Activated T-cell treated with anti-CD3 and anti-CD28 coated beads for 4 hours (primary cell): ENCODE data around the gene PDE6G.

Source experiments
- DNase-seq: peaks from one replicate; pipeline ENCODE4 v3.0.0-alpha.2; 2020

Gene PDE6G

DNA sequence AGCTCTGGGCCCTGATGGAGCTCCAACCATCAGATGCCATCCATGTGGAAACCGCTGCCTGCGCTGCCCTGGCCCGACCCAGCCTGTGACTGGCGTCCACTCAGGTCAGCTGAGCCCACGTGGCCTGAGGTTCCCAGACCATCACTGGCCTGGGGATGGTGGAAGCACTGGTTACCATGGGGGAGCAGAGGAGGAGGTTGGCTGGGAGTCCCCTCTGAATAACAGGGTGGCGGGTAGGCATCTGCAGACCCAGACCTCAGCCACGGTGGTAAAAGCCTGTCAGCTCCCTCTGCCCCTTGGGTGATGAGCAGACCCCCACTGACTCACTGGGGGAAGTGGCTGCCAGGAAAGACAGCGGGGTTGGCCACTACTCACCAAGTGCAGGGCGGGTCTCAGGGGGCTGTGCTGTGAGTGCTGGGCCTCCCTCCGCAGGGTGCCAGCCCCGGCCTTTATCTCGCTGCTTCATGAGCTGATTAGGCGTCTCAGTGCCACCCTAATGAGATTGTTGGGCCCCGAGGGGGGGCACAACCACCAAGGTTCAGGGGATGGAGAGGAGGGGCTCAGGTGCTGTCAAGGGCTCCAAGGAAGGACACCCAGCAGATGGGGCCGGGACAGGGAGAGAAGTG, at the start of gene PDE6G:
Gene PDE6G (minus strand): TSS at position 425 of the 626 bp plus-strand sequence. CDS start 3,237 bp downstream, outside the sequence.
- no peak for DNase-seq

DNA sequence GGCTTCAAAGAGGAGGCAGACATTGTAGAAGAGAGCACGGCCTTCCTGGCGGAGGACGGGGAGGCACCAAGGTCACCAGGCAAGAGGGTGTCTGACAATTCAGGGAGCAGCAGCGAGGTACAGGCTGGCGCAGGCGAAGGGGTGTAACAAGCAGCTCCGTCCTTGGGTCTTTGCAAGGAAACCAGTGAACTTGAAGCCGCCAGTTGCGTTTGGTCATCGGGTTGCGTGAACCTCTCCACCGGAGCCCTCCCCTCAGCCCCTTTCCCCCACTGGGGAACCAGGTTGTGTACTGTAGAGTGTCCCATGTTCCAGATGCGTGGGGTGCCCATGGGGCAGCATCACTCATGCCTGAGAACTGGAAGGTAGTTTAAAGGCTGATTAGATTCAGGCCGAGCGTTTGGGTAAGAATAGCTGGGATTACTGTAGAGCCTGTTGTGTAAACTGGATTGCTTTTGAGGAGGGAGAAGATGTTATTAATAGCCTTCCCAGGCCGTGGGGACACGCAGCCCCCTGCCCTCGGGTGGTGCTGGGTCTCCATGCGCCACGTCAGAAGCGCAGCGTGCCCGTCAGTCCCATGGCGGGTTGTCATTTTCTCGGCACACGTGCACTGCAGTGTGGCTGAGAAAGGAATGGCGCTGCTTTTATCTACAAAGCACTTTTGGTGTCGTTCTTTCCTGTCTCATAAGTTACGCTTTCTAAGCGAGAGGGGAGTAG, 49.3 kb upstream of the PDE6G start:
- no peak for DNase-seq

DNA sequence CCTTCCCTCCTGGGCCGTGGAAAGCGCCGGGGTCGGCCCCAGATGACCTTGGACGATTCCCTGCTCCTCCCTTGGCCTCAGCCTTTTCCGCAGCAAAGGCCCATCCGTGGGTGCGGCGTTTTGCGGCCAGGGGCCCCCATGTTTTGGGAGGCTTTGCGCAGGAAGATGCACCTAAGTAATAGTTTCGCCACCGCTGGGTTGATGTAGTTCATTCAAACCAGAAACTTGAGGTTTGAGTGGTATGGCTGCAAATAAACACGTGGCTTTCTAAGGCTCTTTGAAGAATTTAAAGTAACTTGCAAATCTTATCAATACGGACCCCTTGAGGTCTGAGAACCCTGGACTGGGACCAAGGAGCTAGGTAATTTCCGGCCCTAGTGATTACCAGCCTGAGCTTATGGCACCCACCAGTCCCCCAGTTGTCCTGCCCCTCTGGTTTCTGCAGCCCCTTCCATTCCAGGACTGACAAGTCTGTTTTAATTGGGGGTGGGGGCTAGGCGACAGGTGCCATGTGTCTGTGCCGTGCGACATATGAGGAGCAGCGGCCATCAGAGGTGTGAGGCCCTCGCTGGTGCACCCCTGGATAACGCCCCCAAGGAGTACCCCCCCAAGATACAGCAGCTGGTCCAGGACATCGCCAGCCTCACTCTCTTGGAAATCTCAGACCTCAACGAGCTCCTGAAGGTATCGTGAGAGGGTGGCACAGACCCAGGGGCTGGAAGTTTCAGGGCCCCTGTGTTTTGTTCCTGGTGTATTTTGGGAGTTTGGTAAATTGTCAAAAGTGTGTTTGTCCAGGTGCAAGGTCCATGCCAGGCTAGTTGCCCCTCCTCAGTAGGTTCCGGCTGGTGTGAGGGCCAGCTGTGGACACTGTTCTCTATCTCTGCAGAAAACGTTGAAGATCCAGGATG, 47.7 kb upstream of the PDE6G start:
- DNase-seq = no peak

DNA sequence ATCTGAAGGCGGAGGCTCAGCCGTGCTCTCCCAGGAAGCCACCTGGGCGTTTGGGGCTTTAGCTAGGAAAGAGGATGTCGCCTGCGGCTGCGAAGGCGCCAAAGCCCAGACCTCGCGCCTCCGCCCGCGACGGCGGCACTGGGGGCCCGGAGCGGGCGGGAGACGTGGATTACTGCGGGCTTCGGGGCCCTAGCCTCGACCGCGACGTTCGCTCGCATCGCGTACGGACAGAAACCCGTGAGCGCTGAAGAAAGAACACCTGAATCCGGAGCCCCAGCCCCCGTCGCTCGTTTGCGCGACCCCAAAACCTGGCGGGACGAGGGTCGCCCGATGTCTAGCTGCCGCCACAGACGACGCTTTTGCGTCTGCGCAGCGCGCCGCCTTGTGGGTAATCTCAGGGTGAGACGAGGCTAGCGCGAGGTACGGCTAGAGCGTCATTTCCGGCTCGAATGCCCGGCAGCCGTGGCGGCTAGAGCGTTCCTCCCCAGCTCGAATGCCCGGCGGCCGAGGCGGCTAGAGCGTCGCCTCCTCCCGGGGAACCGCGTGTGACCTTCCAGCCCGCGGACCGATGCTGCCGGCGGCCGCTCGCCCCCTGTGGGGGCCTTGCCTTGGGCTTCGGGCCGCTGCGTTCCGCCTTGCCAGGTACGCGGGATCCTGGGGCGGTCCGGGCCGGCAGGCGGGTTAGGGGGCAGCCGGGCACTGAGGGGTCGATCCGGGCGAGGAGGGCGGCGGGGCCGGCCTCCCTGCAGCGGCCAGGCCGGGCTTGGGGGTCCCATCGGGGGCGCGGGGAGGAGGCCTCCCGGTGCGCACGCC, 46.8 kb upstream of the PDE6G start, which contains the start of gene MRPL12:
Gene MRPL12 (plus strand): TSS at position 434 of the 813 bp plus-strand sequence. CDS start 135 bp downstream, at position 569.
- peak; percentile 81 for DNase-seq

DNA sequence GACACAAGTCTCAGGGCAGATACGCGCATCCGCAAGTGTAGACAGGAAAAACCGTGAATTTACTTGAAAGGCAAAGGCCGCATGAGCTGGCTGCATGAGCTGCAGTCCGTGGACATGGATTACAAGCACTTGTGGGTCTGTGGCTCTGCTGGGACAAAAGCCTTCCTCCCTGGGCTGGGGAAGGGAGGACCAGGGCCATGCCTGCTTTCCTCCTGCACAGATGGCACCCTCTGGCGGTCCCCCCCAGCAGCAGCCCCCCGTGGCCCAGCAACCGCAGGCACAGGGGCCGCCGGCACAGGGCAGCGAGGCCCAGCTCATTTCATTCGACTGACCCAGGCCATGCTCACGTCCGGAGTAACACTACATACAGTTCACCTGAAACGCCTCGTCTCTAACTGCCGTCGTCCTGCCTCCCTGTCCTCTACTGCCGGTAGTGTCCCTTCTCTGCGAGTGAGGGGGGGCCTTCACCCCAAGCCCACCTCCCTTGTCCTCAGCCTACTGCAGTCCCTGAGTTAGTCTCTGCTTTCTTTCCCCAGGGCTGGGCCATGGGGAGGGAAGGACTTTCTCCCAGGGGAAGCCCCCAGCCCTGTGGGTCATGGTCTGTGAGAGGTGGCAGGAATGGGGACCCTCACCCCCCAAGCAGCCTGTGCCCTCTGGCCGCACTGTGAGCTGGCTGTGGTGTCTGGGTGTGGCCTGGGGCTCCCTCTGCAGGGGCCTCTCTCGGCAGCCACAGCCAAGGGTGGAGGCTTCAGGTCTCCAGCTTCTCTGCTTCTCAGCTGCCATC, 45.1 kb upstream of the PDE6G start:
- DNase-seq = no peak

DNA sequence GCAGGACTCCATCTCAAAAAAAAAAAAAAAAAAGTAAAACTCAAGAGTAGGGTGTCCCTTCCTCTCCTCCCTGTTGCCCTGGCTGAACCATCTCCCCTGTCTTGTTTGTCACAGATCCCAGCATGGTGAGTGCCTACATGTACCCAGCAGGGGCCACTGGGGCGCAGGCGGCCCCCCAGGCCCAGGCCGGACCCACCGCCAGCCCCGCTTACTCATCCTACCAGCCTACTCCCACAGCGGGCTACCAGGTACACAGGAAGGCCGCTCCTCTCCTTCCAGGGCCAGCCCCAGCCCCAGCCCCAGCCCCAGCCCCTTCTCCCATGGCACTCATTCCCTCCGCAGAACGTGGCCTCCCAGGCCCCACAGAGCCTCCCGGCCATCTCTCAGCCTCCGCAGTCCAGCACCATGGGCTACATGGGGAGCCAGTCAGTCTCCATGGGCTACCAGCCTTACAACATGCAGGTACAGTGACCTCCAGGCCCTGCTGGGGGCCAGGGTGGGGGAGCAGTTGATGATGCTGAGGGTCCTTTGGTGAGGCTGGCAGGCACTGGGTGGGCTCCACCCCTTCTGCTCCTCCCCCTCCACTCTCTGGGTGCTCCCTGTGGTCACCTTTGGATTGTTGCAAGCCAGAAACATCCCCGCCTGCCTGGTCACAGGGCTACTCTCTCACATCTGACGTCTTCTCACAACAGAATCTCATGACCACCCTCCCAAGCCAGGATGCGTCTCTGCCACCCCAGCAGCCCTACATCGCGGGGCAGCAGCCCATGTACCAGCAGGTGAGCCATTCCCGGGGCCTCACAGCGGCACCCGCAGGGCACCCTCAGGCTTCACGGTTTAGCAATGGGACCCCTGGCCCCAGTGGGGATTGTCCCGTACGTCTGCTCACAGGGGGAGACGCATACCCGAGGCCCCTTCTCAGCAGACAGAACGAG, 44.3 kb upstream of the PDE6G start:
- DNase-seq = no peak

DNA sequence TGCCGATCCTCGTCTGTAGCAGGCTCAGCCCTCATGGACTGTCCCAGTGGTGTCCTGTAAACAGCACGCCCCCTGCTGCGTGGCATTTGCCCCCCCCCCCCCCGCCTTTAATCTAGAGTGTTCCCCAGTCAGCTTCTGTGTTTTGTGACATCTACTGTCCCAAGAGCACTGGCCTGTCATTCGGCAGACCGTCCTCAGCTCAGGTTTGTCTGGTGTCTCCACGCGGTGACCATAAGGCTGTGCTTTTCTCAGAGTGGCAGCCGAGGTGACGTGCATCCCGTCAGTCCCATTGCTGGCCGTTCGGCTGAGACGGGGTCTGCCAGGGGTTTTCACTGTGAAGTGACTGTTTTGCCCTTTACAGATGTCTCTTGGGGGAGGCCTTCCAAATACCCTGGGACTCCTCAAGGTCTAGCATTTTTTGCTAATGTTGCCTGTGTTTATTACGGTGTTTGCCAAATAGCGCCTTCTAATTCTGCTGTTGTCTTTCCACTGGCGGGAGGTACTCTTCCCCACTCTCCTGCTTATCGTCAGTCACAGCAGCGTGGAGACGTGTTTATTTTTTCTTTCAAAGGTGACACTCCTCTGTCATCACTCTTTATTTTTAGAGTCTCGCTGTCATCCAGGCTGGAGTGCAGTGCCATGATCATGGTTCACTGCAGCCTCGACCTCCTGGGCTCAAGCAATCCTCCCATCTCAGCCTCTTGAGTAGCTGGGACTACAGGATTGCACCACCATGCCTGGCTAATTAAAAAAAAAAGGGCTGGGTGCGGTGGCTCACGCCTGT, 41.1 kb upstream of the PDE6G start:
- DNase-seq = no peak

DNA sequence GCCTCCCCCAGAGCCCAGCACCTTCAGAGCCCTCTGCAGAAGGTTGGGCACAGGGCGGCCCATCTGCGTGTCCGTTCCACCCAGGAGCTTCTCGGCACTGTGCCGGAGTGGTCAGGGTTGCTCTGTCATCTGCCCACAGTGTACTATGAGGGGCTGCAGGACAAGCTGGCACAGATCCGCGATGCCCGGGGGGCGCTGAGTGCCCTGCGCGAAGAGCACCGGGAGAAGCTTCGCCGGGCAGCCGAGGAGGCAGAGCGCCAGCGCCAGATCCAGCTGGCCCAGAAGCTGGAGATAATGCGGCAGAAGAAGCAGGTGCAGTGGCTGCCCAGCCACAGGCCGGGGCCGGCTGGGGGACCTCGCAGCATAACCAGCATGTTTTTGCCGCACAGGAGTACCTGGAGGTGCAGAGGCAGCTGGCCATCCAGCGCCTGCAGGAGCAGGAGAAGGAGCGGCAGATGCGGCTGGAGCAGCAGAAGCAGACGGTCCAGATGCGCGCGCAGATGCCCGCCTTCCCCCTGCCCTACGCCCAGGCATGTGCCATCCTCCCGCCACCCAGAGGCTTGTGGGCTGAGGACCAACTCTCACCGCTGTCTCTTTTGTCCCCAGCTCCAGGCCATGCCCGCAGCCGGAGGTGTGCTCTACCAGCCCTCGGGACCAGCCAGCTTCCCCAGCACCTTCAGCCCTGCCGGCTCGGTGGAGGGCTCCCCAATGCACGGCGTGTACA, 40.0 kb upstream of the PDE6G start:
- no peak for DNase-seq

DNA sequence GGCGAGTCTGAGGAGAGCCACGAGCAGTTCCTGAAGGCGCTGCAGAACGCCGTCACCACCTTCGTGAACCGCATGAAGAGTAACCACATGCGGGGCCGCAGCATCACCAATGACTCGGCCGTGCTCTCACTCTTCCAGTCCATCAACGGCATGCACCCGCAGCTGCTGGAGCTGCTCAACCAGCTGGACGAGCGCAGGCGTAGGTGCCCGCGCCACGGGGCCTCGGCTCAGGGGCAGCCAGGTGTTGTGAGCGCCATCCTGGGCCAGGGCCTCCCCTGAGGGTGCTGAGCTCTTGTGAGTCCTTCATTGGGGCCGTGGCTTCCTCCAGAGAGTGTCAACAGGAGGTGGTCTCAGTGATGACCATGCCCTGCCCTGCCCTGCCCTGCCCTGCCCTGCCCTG, 39.5 kb upstream of the PDE6G start:
- DNase-seq = no peak

DNA sequence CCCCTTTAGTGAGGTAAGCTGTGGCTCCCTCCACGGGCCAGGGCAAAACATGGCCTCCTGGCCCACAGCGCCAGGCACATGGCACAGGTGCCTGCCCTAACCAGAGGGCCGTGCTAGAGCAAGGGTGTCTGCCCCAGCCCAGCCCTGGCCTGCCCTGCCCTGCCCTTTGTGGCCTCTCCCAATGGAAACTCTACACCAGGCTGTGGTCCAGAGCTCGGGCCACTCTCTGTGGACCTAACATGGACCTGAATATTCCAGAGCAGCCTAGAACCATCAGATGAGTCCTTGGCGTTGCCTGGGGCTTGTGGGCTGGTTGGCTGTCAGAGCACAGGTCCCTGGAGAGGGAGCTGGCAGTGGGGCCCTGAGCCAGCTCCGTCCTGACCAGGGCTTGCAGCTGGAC, 38.9 kb upstream of the PDE6G start:
- DNase-seq = no peak

DNA sequence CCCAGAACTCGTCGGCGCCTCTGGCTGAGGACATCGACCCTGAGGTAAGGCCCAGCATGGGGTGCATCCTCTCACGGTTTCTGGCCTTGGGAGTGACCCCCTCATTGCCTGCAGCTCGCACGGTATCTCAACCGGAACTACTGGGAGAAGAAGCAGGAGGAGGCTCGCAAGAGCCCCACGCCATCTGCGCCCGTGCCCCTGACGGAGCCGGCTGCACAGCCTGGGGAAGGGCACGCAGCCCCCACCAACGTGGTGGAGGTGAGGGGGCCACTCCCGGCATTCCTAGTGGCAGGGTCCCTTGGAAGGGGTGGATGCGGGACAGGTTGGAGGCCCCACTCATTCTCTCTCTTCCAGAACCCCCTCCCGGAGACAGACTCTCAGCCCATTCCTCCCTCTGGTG, 38.5 kb upstream of the PDE6G start:
- DNase-seq = no peak

DNA sequence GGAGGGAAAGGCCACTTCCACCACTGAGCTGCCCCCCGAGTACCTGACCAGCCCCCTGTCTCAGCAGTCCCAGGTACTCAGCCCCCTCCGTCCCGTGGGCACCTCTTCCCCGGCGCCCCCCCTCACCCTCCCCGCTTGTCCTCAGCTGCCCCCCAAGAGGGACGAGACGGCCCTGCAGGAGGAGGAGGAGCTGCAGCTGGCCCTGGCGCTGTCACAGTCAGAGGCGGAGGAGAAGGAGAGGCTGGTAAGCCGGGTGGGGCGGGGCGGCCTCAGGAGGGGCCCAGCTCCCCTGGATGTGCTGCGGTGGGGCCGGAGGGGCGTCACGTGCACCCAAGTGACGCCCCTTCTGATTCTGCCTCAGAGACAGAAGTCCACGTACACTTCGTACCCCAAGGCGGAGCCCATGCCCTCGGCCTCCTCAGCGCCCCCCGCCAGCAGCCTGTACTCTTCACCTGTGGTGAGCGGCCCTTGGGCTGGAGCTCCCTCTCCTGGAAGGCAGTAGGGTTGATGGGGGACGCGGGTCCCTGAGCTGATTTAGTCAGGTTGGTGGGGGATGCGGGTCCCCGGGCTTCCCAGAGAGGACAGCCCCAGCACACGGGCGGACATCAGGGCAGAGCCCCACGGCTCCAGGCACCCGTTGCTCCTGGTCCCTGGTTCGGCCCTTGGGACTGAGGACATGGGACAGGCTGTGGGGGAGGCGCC, 37.3 kb upstream of the PDE6G start:
- DNase-seq = no peak

DNA sequence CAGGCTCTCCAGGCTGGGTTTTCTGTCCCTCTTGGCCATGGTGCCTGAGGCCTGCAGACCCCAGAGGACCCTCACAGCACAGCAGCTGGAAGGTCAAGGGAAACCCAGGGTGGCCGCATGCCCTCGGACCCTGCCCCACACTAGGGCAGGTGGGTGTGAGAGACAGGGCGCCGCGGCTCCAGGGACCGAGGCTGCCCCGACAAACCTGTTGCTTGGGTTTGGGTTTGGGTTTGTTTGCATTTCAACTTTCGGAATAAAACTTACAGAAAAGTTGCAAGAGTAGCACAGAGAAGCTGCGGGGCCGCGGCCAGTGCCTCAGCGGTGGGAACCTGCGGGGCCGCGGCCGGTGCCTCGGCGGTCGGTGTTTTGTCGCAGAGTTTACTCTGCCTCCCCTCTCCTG, 35.3 kb upstream of the PDE6G start:
- DNase-seq = no peak

DNA sequence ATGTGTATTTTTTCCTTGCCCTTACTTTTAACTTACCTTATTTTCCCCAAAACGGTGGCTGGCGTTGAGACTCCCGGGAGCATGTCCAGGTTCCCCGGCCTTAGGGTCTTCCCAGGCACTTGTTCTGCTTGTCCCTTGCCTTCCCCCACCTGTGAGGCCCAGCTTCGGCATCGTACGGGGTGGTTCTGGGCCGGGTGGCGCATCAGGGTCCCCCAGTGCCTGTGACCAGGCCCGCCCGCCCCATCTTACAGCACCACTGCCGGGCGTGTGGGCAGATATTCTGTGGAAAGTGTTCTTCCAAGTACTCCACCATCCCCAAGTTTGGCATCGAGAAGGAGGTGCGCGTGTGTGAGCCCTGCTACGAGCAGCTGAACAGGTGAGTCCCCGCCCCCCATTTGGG, 34.9 kb upstream of the PDE6G start:
- no peak for DNase-seq

DNA sequence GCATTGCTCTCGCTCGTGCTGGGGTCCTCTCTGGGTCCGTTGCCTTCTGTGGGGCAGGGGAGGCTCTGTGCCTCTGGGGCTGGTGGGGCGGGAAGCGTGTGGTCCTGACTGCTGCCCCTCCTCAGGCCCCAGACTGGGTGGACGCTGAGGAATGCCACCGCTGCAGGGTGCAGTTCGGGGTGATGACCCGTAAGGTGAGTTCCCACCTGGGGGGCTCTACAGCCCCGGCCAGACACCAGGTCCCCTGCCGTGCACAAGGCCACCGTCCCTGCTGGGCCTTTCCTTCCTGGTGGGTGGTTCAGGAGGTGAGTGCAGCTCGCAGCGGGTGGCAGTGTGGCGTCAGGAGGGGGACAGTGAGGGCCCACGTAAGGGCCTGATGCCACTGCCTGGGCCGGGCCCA, 34.2 kb upstream of the PDE6G start:
- no peak for DNase-seq

DNA sequence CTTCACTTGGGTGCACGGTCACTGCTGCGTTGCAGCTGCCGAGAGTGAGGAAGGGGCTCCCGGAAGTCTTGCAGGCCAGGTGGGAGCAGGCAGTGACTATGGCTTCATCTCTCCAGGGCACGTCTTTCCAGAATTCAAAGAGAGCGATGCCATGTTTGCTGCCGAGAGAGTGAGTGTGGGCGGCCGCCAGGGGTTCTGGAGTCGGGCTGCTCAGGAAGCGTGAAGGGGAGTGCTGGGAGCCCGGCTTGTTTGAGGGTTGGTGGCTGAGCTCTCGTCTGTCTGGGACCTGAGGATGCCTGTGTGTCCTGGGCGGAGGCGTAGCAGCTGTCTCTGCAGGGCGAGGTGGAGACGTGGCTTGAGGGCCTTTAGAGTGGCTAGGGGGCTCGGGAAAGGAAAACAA, 33.7 kb upstream of the PDE6G start:
- DNase-seq = no peak

DNA sequence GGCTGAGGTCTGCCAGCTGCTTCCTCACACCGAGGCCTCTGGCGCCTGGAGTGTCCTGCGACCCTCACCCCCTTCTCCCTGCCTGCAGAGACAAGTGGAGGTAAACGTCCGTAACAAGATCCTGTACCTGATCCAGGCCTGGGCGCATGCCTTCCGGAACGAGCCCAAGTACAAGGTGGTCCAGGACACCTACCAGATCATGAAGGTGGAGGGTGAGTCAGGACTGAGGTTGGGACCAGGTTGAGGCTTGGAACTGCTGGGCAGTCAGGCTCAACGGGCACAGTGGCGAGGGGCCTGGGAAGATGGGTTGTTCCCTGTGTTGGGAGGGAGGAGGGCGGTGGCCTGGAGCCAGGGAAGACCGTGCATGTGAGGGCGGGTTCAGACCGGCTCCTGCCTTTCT, 32.3 kb upstream of the PDE6G start:
- no peak for DNase-seq

DNA sequence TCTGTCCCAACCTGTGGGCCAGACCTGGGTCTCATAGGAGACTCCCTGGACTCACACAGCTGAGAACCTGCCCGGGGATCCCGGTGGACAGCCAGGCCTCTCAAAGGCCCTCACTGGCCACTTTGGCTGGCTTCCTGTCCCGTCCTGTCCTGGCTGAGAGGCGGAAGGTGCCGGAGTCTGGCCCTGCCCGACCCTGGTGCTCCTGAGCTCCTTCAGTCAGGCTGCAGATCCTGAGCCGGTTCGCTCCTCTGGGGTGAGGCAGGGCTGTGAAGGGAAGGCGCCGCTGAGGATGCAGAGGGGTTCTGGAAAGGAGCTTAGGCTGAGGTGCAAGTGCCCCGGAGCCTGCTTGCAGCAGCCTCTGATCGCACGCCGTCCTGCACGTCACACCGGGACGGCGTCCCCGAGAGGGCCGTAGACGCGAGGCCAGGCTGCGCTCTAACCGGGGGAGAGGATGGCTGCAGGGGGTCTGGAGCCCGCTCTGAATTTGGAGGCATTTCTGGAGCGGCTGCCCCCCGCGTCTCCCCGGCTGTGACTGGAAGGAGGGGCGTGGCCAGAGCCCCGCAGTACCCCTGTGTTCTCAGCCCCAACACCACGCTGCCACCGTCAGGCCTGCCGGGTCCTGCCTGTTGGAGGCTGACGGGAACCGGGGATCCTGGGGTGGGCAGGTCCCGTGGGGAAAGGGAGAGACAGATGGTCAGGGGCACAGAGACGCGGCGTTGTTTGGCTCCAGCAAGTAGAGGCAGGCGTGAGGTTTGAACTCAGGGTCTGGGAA, 31.6 kb upstream of the PDE6G start:
- no peak for DNase-seq
